ENCODE data around the gene SSTR5. TPM values are rescaled to one million over a fixed set of nuclear protein-coding genes. Genes with fewer than 3 reads are reported as not detected.

SSTR5 gene
- total and polyA plus RNA-seq, 4 donors: not detected

DNA sequence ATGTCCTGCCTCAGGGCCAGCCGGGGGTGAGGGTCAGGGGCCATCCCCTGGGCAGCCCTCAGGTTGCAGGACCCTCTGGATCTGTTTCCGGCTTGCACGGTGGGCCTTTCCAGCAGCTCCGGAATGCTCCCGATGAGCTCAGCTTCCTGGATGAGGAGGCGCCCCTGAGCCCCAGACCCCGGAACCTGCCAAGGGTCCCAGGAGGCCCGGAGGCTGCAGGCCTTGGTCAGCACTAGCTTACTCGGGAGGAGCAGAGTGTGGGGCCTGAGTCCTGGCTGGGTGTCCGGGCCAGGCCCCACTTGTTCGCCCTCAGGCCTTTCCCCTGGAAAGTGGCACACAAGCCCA is 31.1 kb downstream of the SSTR5 start:
- no peak for DNase-seq (ENCODE audit: low spot score)
- peaks cover 0 to 10% (median 4%) of the 10 kb centered on the region in 4 donors for H3K4me1 ChIP-seq (ENCODE audit: control insufficient read depth in 4 of 4, insufficient read depth in 4 of 4, low read length in 3 of 4)
- H3K36me3 ChIP-seq (ENCODE audit: control insufficient read depth in 4 of 4, insufficient read depth in 3 of 4, low read depth in 1 of 4, low read length in 3 of 4): no peaks in the 10 kb centered on the region
- H3K9me3 ChIP-seq (ENCODE audit: control insufficient read depth in 4 of 4, low read length in 3 of 4): no peaks in the 10 kb centered on the region
- H3K27ac ChIP-seq (ENCODE audit: low read depth in 1 of 2, low read length in 2 of 2): no peak overlapping the region
- peaks cover 0 to 6% (median 1%) of the 10 kb centered on the region in 4 donors for H3K27me3 ChIP-seq (ENCODE audit: control insufficient read depth in 4 of 4, insufficient read depth in 4 of 4, low read length in 3 of 4)
- 45% methylated on average over 11 of the region's 11 CpGs for whole genome bisulfite sequencing
- H3K4me3 ChIP-seq (ENCODE audit: low read depth in 1 of 3, low read length in 3 of 3): no peak overlapping the region
- no peak overlapping the region for H3K9ac ChIP-seq (ENCODE audit: low read depth in 1 of 2, low read length in 2 of 2)
- TF ChIP-seq, protein P1, sequence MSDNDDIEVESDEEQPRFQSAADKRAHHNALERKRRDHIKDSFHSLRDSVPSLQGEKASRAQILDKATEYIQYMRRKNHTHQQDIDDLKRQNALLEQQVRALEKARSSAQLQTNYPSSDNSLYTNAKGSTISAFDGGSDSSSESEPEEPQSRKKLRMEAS (IDR thresholded peaks at IDR 0.05): no peak
- TF ChIP-seq RAD21 (IDR thresholded peaks at IDR 0.05) (no peak), HNF4G (IDR thresholded peaks at IDR 0.05) (no peak), NR2F2 (IDR thresholded peaks at IDR 0.05) (no peak), RXRA (IDR thresholded peaks at IDR 0.05) (no peak), TAF1 (conservative IDR thresholded peaks at IDR 0.05) (no peak), FOXA1 (IDR thresholded peaks at IDR 0.05) (no peak), JUND (IDR thresholded peaks at IDR 0.05) (no peak), SP1 (IDR thresholded peaks at IDR 0.05) (no peak), EGR1 (IDR thresholded peaks at IDR 0.05; ENCODE audit: low read depth in 2 of 2) (no peak), FOXA2 (IDR thresholded peaks at IDR 0.05) (no peak), GABPA (IDR thresholded peaks at IDR 0.05 in 1 of 2, conservative IDR thresholded peaks at IDR 0.05 in 1 of 2) (no peak), YY1 (IDR thresholded peaks at IDR 0.05) (no peak), HNF4A (conservative IDR thresholded peaks at IDR 0.05) (no peak)
- TF ChIP-seq, protein P2, sequence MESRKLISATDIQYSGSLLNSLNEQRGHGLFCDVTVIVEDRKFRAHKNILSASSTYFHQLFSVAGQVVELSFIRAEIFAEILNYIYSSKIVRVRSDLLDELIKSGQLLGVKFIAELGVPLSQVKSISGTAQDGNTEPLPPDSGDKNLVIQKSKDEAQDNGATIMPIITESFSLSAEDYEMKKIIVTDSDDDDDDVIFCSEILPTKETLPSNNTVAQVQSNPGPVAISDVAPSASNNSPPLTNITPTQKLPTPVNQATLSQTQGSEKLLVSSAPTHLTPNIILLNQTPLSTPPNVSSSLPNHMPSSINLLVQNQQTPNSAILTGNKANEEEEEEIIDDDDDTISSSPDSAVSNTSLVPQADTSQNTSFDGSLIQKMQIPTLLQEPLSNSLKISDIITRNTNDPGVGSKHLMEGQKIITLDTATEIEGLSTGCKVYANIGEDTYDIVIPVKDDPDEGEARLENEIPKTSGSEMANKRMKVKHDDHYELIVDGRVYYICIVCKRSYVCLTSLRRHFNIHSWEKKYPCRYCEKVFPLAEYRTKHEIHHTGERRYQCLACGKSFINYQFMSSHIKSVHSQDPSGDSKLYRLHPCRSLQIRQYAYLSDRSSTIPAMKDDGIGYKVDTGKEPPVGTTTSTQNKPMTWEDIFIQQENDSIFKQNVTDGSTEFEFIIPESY (IDR thresholded peaks at IDR 0.05): no peak
- TF ChIP-seq, protein P3, sequence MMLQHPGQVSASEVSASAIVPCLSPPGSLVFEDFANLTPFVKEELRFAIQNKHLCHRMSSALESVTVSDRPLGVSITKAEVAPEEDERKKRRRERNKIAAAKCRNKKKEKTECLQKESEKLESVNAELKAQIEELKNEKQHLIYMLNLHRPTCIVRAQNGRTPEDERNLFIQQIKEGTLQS (IDR thresholded peaks at IDR 0.05): no peak
- TF ChIP-seq, protein P4, sequence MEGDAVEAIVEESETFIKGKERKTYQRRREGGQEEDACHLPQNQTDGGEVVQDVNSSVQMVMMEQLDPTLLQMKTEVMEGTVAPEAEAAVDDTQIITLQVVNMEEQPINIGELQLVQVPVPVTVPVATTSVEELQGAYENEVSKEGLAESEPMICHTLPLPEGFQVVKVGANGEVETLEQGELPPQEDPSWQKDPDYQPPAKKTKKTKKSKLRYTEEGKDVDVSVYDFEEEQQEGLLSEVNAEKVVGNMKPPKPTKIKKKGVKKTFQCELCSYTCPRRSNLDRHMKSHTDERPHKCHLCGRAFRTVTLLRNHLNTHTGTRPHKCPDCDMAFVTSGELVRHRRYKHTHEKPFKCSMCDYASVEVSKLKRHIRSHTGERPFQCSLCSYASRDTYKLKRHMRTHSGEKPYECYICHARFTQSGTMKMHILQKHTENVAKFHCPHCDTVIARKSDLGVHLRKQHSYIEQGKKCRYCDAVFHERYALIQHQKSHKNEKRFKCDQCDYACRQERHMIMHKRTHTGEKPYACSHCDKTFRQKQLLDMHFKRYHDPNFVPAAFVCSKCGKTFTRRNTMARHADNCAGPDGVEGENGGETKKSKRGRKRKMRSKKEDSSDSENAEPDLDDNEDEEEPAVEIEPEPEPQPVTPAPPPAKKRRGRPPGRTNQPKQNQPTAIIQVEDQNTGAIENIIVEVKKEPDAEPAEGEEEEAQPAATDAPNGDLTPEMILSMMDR (IDR thresholded peaks at IDR 0.05; ENCODE audit: low read depth, low read length, missing input control): no peak
- TF ChIP-seq, protein P5, sequence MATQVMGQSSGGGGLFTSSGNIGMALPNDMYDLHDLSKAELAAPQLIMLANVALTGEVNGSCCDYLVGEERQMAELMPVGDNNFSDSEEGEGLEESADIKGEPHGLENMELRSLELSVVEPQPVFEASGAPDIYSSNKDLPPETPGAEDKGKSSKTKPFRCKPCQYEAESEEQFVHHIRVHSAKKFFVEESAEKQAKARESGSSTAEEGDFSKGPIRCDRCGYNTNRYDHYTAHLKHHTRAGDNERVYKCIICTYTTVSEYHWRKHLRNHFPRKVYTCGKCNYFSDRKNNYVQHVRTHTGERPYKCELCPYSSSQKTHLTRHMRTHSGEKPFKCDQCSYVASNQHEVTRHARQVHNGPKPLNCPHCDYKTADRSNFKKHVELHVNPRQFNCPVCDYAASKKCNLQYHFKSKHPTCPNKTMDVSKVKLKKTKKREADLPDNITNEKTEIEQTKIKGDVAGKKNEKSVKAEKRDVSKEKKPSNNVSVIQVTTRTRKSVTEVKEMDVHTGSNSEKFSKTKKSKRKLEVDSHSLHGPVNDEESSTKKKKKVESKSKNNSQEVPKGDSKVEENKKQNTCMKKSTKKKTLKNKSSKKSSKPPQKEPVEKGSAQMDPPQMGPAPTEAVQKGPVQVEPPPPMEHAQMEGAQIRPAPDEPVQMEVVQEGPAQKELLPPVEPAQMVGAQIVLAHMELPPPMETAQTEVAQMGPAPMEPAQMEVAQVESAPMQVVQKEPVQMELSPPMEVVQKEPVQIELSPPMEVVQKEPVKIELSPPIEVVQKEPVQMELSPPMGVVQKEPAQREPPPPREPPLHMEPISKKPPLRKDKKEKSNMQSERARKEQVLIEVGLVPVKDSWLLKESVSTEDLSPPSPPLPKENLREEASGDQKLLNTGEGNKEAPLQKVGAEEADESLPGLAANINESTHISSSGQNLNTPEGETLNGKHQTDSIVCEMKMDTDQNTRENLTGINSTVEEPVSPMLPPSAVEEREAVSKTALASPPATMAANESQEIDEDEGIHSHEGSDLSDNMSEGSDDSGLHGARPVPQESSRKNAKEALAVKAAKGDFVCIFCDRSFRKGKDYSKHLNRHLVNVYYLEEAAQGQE (IDR thresholded peaks at IDR 0.05): no peak

Data from liver (tissue), 9 donors.